Panc1 (cell line): ENCODE measurements around the gene AKAP13.

Experiments
- CTCF ChIP-seq: fragments of 450-650 bp; IDR thresholded peaks from 2 replicates; pipeline ENCODE4 v1.5.1; 2017; ENCODE audit warnings: mild to moderate bottlenecking
- POLR2AphosphoS5 ChIP-seq: IDR thresholded peaks from 2 replicates; pipeline ENCODE4 v1.6.1; 2012; ENCODE audit warnings: mild to moderate bottlenecking, low read depth, low read length, moderate library complexity
- REST ChIP-seq, 2 experiments: IDR thresholded peaks; 2 replicates each; pipeline ENCODE4 v1.6.1; 2011 to 2012; ENCODE audit warnings: low read depth in 2 of 2, control low read depth in 1 of 2, low read length in 1 of 2, mild to moderate bottlenecking in 1 of 2, moderate library complexity in 1 of 2; ENCODE audit not compliant: insufficient read depth in 1 of 2

GRCh38 chr15:85781099-85781498, 400.7 kb downstream of the AKAP13 start:
- TF ChIP-seq CTCF = no peak
- TF ChIP-seq POLR2AphosphoS5 = no peak
- no peak for TF ChIP-seq REST (IDR thresholded peaks at IDR 0.05; ENCODE audit: insufficient read depth in 1 of 2, low read depth in 2 of 2, low read length in 1 of 2)
